CD4-positive, alpha-beta T cell treated with Interleukin-1 beta for 1 hour (primary cell): ENCODE data around the gene MVB12B.

Experiments
- DNase-seq, 2 donors: peaks; one replicate each; pipeline ENCODE4 v3.0.0-alpha.2; 2020 to 2022

The MVB12B gene

DNA sequence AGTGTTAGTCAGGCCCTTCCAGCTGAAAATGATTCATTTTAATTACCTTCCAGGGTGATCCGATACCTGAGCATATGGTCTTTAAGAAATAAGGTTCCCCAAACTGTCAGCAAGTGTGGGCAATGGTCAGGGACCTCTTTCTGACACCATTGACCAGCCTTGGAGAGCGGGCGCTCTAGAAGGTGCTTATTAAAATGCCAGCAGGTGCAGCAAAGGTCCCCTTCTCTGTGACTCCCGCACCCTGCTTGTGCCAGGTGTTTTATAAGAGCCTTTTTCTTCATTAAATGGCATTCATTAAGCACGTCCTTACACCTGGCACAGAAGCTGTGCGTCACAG is 85.3 kb downstream of the MVB12B start:
- no peak for DNase-seq

DNA sequence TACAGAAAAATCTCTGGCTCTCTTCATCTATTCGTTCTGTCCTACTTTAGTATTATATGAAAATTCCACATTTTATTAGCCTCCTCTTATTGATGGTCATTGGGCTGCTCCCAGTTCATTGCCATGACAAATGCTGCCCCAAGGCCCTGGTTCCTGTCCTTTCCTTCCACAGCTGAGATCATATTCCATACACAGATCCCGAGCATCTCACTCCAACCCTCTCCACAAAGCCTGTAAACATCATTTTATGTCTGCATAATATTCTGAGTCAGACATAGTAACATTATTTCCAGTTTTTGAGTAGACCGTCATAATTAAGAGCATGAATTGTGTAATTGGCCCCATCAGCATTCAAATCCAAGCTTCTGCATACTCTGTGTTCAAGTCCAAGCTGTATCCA is 86.3 kb downstream of the MVB12B start:
- DNase-seq = no peak

DNA sequence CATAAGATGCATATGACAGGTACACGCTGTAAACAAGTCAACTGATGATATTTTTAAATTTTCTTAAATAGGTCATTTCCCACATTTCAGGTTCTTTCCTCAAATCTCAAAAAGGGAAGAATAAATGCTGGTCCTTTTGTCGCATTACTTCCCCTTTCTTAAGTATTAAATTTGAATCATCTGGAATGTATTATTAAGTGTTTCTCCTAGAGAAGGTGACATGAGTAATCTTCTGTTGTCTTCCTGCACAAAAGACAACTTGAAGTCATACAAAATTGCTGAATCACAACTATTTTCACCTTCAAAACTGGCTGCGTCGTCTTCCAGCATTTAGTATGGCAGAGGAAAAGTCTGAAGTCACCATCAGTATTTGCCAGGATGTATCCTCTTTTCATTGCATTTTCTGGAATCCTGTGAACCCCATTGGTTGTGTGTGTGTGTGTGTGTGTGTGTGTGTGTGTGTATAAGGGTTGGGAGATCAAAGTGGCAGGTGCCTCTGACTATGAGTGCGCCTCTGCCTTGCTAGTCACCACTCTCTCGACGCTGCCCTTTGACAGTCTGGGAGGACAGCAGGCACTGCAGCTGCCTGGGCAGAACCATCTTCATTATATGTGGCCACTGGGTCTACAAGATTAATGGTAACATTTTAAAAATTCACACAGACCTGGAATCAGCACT is 86.9 kb downstream of the MVB12B start:
- no peak for DNase-seq

DNA sequence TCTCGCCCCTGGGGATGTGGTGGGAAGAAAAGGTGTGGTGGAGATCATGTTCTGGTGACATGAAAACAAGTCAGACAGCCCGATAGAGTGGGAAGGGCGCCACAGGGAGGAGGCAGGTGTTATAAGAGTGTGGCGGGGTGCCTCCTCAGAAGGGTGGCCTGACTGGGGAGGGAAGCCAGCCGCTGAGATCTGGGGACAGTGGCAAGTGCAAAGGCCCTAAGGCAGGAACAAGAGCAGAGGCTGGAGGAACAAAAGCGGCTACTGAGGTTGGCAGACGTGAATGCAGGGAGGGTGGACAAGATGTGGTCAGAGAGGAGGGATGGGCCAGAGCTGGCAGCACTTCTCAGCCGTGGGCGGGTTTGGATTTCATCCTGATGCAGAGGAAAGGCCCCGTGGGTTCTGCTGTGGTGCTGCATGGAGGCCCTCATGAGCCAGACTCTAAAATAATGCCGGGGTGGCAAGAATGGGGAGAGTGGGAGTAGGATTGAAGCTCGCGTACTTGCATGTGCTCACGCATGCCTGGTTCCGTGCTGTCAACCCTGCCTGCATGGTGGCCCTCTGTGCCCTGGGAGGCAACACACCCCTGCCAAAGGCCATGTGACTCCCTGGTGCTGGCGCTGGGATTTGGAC is 89.2 kb downstream of the MVB12B start:
- no peak for DNase-seq

DNA sequence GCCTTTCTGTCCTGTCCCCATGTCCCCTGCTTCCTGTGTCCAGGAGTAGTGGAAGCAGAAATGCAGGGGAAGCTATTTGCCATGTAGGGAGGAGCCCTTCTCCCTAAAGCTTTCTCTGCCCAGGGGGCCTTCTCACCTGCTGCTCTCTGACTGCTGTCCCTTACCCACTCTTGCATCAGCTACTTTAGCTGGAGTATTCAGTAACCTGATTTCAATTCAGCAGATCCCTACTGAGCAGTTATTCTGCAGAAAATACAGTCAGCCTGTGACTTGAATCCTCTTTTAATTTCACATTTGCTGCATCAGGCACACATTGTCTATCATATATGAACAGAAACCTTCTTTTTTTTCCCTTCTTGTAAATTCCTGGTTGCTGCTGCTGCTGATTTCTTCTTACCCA is 90.4 kb downstream of the MVB12B start:
- DNase-seq = no peak

DNA sequence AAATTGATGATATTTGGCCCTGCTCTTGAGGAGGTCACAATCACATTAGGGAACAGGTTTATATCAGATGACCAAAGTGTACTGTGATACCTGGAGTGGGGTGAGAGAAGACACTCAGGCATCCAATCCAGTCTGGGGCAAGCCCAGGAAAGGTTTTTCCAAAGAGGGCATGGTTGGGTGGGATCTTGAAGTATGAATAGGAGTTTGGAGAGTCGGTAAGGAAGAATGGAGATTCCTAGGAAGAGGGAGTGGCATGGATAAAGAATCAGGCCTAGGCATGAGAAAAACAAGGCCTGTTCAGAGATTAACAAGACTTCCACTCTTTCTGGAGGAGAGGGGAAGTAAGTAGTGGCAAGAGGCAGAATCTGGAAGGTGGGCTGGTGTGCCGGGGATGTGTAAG is 91.1 kb downstream of the MVB12B start:
- DNase-seq = no peak

DNA sequence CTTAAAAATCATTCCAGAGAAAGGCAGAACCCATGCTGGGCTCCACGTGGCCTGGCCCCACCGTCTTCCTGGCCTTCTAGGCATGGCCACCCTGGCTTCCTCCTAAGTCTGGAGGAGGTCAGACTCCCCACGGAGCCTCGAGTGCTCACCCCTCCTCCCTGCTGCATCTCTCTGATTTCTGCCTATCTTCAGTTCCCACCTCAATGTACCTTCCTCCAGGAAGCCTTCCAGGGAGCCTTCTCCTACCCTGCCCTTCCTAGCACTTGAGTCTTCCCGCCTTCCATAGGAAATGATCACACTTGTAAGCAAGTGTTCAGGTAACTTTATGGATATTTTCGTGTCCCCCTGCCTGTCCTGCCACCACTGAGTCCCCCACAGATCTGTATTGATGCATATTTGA is 92.0 kb downstream of the MVB12B start:
- DNase-seq = no peak

DNA sequence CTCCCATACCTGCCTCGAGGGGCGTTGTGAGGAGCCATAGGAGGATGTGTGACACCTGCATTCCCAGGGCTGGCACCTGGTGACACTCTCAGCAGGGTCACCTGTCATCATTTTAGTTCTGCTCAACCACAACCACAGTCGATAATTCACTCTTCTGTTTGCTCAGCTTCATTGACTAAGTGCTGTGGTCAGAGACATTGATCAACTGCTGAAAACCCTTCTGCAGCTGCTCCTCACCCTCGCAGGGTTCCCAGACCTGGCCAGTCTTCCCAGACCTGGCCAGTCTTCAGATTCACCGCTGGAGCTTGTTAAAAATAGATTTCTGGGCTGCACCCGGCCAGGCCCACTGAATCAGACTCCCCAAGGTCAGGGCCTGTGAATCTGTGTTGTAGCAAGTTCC is 92.8 kb downstream of the MVB12B start:
- DNase-seq = no peak

DNA sequence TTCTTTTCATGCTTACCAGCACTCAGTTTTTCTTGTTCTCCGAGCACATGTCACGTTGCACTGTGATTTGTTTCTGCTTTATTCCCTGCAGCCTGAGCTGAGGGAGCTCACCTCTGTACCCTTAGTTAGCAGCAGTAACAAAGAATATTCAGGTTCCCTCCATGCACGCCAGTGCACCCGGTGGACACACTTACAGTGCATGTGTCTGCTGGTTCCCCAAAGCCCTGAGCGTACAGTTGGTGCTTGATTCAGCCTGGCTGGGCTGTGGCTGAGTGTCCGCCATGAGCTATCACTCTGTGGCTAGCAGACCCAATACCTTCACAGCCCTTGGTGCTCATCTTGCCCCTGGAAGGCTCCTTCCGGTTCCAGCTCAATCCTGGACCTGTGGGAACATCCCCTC is 93.5 kb downstream of the MVB12B start:
- DNase-seq = no peak

DNA sequence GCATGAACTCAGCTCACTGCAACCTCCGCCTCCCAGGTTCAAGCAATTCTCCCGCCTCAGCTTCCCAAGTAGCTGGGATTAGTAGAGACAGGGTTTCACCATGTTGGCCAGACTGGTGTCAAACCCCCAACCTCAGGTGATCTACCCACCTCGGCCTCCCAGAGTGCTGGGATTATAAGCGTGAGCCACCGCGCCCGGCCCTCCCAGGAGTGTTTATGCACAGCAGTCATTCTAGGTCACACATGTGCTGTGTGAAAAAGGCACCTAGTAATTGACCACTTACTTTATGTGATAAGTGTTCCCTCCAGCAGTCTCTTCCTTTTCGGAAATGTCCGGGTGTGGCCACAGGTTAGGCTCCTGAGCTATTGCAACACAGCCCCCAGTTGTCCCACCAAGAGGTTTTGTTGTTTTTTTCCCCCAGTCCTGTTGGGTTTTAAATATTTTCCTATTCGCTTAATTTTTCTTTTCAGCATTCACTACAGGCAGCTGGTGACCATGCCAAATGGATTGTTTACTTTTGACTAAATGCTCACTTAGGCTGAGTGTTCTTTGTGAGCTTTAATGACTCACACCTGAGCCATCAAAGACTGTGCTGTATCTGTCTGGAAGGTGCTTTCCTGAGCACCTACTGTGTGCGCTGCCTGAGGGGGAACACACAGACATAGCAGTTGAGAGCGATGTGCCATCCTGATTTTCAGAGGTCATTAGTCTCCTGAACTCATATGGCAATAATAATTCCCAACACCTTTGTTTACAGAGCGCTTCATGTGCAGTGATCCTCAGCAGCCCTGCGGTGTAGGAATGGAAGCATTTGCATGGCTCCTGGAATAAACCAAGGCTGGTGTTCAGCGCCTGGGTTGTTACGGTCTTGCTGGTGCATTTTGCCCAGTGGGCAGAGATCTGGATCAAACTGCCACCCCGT is 94.3 kb downstream of the MVB12B start:
- no peak for DNase-seq

DNA sequence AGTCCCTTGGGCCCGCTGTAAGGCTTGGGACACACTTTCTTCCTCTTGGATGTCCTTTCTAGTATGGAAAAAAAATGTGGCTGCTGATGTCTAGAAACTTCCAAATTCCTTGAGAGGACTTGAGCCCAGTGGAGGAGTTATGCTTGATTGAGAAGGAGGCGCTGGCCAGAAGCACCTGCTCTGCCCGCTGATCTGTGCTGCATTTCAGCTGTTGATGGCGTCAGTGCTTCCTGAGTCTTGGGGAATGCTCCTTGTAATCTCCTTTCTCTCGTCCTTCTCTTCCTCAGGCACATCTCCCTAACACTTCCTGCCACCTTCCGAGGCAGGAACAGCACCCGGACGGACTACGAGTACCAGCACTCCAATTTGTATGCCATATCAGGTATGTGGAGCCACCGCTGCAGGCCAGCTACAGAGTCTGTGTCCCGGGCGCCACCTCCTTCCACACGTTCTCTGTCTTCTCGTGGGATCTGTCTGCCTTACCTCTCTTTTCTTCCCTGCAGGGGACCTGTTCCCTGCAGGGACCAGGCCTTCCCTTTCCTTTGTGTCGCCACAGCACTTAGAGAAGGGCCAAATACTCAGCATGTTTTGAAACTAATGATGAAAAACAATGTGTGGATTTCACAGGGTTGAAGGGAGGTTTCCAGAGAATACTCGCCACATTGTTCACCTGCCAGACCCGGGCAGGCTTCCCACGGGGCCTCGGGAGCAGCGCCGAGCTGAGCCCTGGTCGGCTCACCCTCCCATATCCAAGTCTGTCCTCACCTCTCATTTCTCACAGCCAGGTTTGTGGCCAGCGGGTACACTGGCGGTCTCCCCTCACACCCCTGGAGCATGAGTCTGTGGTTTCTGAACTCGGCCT is 95.2 kb downstream of the MVB12B start:
- DNase-seq = no peak

DNA sequence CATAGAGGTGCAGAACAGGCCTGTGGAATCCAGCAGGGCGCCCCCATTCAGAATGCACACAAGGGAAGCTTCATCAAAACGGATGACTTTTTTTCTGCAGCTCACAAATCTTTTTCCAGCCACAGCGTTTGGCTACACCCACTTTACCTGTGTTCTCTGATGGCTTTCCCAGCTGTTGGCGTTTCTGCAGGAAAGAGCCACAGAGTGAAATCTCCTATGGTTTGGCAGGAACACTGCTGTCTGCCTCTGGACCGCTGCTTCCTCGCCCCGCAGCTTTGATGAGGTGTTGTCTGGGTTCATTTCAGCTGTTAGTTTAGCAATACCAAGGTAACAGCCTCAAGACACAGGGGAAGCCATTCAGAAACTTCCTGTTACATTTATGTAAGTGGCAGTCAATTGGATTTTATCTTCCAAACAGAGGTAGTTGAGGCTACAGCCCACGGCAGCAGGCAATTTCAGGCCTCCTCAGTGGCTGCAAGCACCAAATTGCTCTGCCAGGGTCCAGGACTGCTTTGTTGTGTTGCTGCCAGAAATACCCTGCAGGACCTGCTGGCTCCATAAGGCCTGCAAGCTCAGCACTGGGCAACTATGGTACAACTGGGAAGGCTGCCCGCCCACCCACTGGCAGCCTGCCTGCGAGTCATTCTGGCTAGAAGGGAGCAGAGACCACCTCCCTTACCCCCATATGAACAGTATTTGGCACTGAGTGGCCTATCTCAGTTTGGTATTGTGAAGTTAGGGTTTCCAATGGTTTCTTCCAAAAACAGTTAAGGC is 96.7 kb downstream of the MVB12B start:
- DNase-seq = no peak

DNA sequence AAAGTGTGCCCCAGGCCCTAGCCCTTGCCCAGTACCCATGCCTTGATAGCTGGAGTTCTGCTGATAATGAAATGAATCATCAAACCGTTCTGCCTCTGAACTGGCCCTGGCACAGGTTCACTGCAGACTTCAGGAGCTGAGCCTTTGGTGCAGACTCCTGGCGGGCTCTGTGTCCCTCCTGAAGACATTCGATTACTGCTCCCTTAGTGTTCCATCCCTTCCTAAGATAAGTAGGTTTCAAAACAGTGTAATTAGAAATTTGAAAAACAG is 97.2 kb downstream of the MVB12B start:
- no peak for DNase-seq

DNA sequence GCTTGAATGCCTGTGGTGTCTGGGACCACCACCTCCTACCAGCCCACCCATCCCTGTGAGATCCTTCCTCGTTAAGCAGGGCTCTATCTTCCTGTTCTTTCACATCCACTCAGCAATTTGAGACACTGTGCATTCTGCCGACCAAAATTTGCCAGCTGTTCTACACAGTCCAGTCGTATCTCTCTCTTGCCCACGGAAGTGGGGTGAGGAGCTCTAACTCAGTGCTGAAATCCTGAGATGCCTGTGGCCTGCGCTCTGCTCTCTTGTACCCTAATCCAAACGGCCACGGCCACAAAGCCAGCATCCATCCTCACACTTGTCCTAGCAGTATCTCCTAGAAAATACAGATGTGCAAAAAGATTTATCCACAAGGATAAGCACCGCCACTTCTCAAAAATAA is 97.9 kb downstream of the MVB12B start:
- no peak for DNase-seq

DNA sequence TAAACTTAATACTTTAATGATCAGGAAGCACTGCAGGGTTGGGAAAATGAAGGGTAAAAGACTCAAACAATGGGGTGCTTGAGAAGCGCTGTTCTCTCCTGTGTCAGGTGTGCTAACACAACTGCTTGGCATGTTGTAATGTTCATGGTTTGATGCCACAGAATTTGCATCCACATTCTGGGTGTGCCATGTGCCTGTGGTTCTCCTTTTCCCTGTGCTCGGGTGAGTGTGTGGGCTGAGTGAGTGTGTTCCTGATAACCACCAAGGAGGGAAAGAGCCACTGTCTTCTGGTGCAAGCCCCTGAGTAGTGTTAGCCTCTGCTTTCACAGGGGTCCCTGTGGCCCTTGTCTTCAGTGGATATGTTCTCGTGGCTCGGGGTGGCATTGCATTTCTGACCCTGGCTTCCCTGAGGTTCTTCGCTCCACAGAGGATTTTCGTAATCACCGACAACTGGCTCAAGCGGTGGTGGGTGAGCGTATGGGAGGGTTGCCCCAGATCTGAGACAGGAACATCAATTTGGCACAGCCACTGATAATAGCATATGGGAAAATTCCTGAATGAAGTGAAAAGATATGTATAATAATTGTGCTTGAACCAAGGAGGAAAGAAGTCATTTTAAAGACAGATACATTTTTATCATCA is 102.0 kb downstream of the MVB12B start:
- DNase-seq = no peak

DNA sequence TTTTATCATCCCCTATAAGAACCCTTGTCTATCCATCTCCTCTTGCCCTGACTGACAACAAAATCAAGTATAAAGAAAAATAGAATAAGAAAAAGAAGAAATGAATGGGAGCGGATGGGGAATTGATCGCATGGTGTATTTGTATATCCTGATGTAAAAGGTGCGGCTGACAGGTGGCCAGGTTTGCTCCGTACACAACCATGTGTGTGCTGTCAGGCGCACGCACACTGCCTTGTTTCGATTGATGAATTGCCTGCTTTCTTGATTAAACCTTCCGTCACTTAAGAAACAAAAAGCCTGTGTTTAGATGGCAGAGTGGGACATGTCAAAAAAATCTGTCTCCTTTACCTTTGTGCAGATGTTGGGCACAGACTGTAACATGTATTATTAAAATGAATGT is 102.6 kb downstream of the MVB12B start:
- no peak for DNase-seq

DNA sequence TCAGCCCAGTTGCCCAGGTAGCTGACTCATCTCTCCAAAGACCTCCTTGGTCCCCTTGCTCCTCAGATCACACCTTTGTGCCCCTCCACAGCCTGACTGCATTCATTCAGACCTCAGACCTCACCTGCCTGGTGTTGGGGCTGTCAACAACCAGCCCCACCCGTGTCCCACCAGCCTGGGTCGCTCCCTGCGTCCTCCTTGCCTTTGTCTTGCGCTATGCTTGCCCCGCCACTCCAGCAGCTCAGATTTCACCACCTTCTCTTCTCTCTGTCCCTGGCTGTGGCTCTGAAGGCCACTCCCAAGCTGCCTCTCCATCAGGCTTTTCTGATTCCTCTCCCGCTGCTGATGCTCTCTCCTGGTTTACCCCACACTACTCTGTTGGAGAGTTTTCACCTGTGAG is 103.5 kb downstream of the MVB12B start:
- no peak for DNase-seq

DNA sequence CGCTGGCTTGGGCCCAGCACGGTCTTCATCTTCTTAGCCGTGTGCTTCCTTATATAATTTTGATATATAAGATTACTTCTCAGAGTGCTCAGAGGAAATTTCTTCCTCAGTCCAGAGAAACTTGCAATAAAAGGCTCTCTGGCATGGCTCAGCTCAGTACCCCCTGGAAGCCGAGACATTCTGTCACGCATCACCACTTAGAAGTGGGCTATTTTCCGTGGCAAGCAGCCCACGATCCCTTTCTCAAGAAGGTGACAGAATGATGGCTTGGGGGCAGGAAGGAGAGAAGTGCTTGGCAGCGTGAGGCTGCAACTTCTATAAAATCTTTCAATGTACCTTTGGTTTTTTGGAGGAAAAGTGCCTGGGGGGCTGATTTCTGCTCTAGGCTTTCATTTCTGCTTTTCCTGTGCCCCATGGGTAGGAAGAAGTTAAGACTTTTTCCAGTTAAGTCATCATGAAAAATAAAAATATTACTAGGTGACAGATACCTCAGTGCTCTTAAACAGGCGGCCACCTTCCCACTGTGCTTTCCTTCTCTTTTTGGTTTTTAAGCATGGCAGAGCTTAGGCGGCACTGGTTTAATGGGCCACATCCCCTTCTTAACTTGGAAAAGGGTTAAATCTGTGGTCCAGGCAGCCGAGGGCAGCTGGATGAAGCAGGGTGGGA is 104.6 kb downstream of the MVB12B start:
- no peak for DNase-seq

DNA sequence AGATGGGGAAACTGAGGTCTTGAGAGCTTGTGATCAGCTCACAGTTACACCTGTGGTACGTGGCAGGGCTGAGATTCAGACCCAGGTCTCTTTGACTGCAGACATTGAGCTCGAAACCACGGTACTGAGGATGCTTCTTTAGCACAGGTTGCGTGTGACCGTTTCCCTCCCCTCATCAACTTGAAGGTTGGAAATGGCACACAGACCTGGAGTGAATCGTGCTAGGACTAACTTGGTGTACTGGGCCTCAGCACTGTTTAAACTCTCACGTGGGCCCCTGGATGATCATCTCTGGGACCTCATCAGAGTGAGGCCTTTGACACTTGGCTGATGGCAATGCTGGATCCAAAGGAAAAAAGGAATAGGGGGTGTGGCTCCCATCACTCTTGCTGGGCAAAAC is 106.0 kb downstream of the MVB12B start:
- no peak for DNase-seq

DNA sequence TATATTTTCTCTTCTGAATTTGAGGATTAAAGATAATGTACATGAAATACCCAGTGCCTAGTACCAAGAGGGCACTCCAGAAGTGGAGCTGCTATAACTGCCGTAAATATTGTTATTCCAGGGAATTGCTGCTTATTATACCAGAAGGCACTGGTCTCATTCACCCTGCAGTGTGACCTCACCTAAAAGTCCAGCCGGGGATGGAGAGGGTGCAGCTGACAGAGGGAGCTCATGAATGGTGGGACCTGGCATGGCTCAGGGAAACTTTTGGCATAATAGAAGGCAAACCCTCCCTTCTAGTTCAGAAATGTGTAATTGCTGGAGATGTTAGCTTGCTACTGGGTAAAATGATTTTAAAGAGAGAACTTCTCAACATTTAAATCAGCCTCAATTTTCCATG is 108.5 kb downstream of the MVB12B start:
- no peak for DNase-seq

DNA sequence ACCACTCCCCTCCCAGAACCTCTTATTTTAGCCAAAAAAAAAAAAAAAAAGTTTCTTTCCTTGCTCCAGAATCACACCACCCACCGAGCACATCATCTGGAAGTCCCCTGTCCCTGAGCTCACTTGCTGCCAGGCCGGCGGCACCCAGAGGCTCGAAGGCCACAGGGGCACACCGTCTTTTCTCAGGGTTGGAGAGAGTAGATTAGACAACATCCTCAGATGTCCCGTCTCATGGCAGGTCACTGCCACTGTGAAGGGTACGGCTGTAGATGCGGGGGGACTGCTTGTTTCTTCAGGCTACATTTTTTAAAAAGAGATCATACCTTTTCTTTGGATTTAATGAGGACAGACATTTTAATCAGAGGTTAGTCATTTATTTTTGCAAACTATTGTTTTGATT is 109.0 kb downstream of the MVB12B start:
- no peak for DNase-seq
